H1 (cell line): ENCODE data around the gene PTK6. TPM values are rescaled to one million over a fixed set of nuclear protein-coding genes. Genes with fewer than 3 reads are reported as not detected.
A peak's percentile ranks its signal among the peaks of the same experiment; 100 is the strongest.

Experiments used
- CTCF ChIA-PET: fragments of 300-600 bp; sonication (Branson Sonifier 250); formaldehyde crosslinking; loops from one replicate; lab custom pipeline; 2021; ENCODE audit not compliant: partially characterized antibody; lab: Charles Lee
- POLR2A ChIA-PET: fragments of 300-600 bp; sonication (Branson Sonifier 250); formaldehyde crosslinking; loops from one replicate; lab custom pipeline; 2021; ENCODE audit warnings: inconsistent platforms; ENCODE audit not compliant: partially characterized antibody; lab: Charles Lee
- DNase-seq, 2 experiments: peaks; one replicate each; pipeline versions ENCODE4 v3.0.0 to v3.0.0-alpha.2; 2010 to 2022; ENCODE audit warnings: low spot score in 2 of 2, low read depth in 1 of 2, mixed read lengths in 1 of 2
- FAIRE-seq: peaks from 2 replicates; lab custom pipeline; 2011; peaks lifted over from hg19 to GRCh38; lab: Jason Lieb, UNC
- H2AFZ ChIP-seq: 2 replicates; pipeline ENCODE4 v1.8.1; 2012; ENCODE audit warnings: low read length, inconsistent platforms
- H2AK5ac ChIP-seq: 2 replicates; pipeline ENCODE4 v1.6.1; 2013; ENCODE audit warnings: low read depth, low read length
- H2BK120ac ChIP-seq: replicated peaks from 2 replicates; pipeline ENCODE3; 2013; ENCODE audit warnings: low read depth, low read length, inconsistent platforms
- H2BK12ac ChIP-seq: 2 replicates; pipeline ENCODE4 v1.6.1; 2013; ENCODE audit warnings: low read depth, low read length
- H2BK15ac ChIP-seq: 2 replicates; pipeline ENCODE4 v1.6.1; 2013; ENCODE audit warnings: low read length
- H2BK20ac ChIP-seq: 2 replicates; pipeline ENCODE4 v1.6.1; 2013; ENCODE audit warnings: low read length
- H2BK5ac ChIP-seq: 2 replicates; pipeline ENCODE4 v1.6.1; 2013; ENCODE audit warnings: low read depth, low read length
- H3K14ac ChIP-seq: 2 replicates; pipeline ENCODE4 v1.6.1; 2013; ENCODE audit warnings: inconsistent platforms; ENCODE audit not compliant: insufficient read length
- H3K18ac ChIP-seq: 2 replicates; pipeline ENCODE4 v1.6.1; 2013; ENCODE audit warnings: low read length; ENCODE audit errors: extremely low read depth
- H3K23ac ChIP-seq: 2 replicates; pipeline ENCODE4 v1.6.1; 2013; ENCODE audit warnings: inconsistent platforms; ENCODE audit not compliant: insufficient read length
- H3K23me2 ChIP-seq: 2 replicates; pipeline ENCODE4 v1.6.1; 2013; ENCODE audit warnings: low read depth, low read length
- H3K27ac ChIP-seq: 2 replicates; pipeline ENCODE4 v1.6.1; 2011; ENCODE audit warnings: low read depth, low read length, inconsistent platforms
- H3K27me3 ChIP-seq, 4 experiments: replicated peaks in 1 of 4; 1 replicate in 1 of 4; 2 replicates in 3 of 4; pipeline versions ENCODE4 v1.6.1 to v1.8.1; 2011 to 2013; ENCODE audit warnings: low read length in 3 of 4, mild to moderate bottlenecking in 3 of 4, inconsistent platforms in 2 of 4, mixed read lengths in 2 of 4, moderate library complexity in 1 of 4; ENCODE audit not compliant: control insufficient read depth in 3 of 4, insufficient read depth in 3 of 4; ENCODE audit errors: extremely low read depth in 1 of 4
- H3K36me3 ChIP-seq, 4 experiments: 2 replicates each; pipeline versions ENCODE4 v1.6.1 to v1.8.1; 2011 to 2013; ENCODE audit warnings: mild to moderate bottlenecking in 4 of 4, low read length in 3 of 4, moderate library complexity in 2 of 4, control low read depth in 1 of 4, inconsistent platforms in 1 of 4; ENCODE audit not compliant: insufficient read depth in 4 of 4, control insufficient read depth in 2 of 4
- H3K4ac ChIP-seq: replicated peaks from 2 replicates; pipeline ENCODE3; 2013; ENCODE audit warnings: low read length, low read depth, mixed read lengths, inconsistent platforms; ENCODE audit not compliant: insufficient read length
- H3K4me1 ChIP-seq, 4 experiments: replicated peaks in 1 of 4; 1 replicate in 1 of 4; 2 replicates in 3 of 4; pipeline versions ENCODE4 v1.6.1 to v1.8.1; 2011 to 2013; ENCODE audit warnings: low read length in 3 of 4, inconsistent platforms in 2 of 4, mixed read lengths in 1 of 4; ENCODE audit not compliant: insufficient read depth in 4 of 4, control insufficient read depth in 3 of 4
- H3K4me2 ChIP-seq, 2 experiments: 2 replicates each; pipeline versions ENCODE4 v1.6.1 to v1.8.1; 2011 to 2013; ENCODE audit warnings: low read depth in 2 of 2, low read length in 2 of 2, control low read depth in 1 of 2, inconsistent platforms in 1 of 2, mild to moderate bottlenecking in 1 of 2; ENCODE audit not compliant: insufficient read depth in 1 of 2
- H3K4me3 ChIP-seq, 4 experiments: fragments of 200-600, 300-600 bp in 1 of 4; sonication (generic), shearing (Covaris generic), sonication (Bioruptor Twin) in 1 of 4; 2 replicates each; pipeline versions ENCODE4 v1.5.1 to v1.8.1; 2011 to 2016; ENCODE audit warnings: low read length in 4 of 4, low read depth in 3 of 4, control low read depth in 2 of 4, inconsistent platforms in 2 of 4, mild to moderate bottlenecking in 2 of 4, mixed read lengths in 1 of 4, moderate library complexity in 1 of 4; ENCODE audit not compliant: insufficient read depth in 2 of 4; ENCODE audit errors: extremely low read depth in 1 of 4
- H3K56ac ChIP-seq: replicated peaks from 2 replicates; pipeline ENCODE3; 2013; ENCODE audit warnings: low read depth, mild to moderate bottlenecking, mixed read lengths, low read length, inconsistent platforms; ENCODE audit not compliant: insufficient read length
- H3K79me1 ChIP-seq: 2 replicates; pipeline ENCODE4 v1.6.1; 2013; ENCODE audit warnings: low read depth, low read length, control low read depth
- H3K79me2 ChIP-seq, 2 experiments: 2 replicates each; pipeline versions ENCODE4 v1.6.1 to v1.8.1; 2012 to 2013; ENCODE audit warnings: low read length in 2 of 2, mild to moderate bottlenecking in 2 of 2, inconsistent platforms in 1 of 2; ENCODE audit not compliant: insufficient read depth in 2 of 2, control insufficient read depth in 1 of 2
- H3K9ac ChIP-seq, 4 experiments: replicated peaks in 1 of 4; 1 replicate in 1 of 4; 2 replicates in 3 of 4; pipeline versions ENCODE4 v1.6.1 to v1.8.1; 2011 to 2013; ENCODE audit warnings: low read depth in 3 of 4, low read length in 3 of 4, control low read depth in 2 of 4, mild to moderate bottlenecking in 2 of 4, moderate library complexity in 2 of 4, inconsistent platforms in 1 of 4; ENCODE audit errors: extremely low read depth in 1 of 4
- H3K9me3 ChIP-seq, 2 experiments: 2 replicates each; pipeline versions ENCODE4 v1.6.1 to v1.8.1; 2012 to 2013; ENCODE audit warnings: mild to moderate bottlenecking in 2 of 2, moderate library complexity in 2 of 2, control low read depth in 1 of 2, inconsistent platforms in 1 of 2, low read depth in 1 of 2, low read length in 1 of 2, mixed read lengths in 1 of 2; ENCODE audit not compliant: insufficient read depth in 2 of 2
- H4K20me1 ChIP-seq, 2 experiments: replicated peaks in 1 of 2; 2 replicates each; pipeline versions ENCODE3 to v1.8.1; 2011 to 2013; ENCODE audit warnings: inconsistent platforms in 2 of 2, low read length in 2 of 2, mild to moderate bottlenecking in 1 of 2; ENCODE audit not compliant: insufficient read depth in 2 of 2, control insufficient read depth in 1 of 2
- H4K5ac ChIP-seq: 2 replicates; pipeline ENCODE4 v1.6.1; 2013; ENCODE audit warnings: low read length, low read depth, mixed read lengths, inconsistent platforms; ENCODE audit not compliant: insufficient read length
- H4K8ac ChIP-seq: 2 replicates; pipeline ENCODE4 v1.8.0; 2013; ENCODE audit warnings: mild to moderate bottlenecking, moderate library complexity, low read length, inconsistent platforms; ENCODE audit not compliant: insufficient read depth; ENCODE audit errors: extremely low read depth
- H4K91ac ChIP-seq: replicated peaks from 2 replicates; pipeline ENCODE3; 2013; ENCODE audit warnings: low read length, mixed read lengths, inconsistent platforms; ENCODE audit not compliant: insufficient read length
- ASH2L ChIP-seq: fragments of 200-600, 300-600 bp; sonication (generic); IDR thresholded peaks from one replicate; pipeline ENCODE4 v1.7.1; 2017; ENCODE audit warnings: low read length
- BCL11A ChIP-seq, 2 experiments: IDR thresholded peaks; one replicate each; pipeline ENCODE4 v1.6.1; 2011; ENCODE audit warnings: low read depth in 2 of 2, low read length in 2 of 2, mild to moderate bottlenecking in 2 of 2
- CBX8 ChIP-seq: fragments of 300-800, 300-1000 bp; sonication (generic); IDR thresholded peaks from 2 replicates; pipeline ENCODE4 v1.7.1; 2016; ENCODE audit warnings: low read depth, low read length, borderline replicate concordance
- EGR1 ChIP-seq: IDR thresholded peaks from 2 replicates; pipeline ENCODE4 v1.6.1; 2011; ENCODE audit warnings: low read depth, low read length, borderline replicate concordance
- KDM4A ChIP-seq: IDR thresholded peaks from one replicate; pipeline ENCODE4 v1.7.1; 2012; ENCODE audit warnings: low read depth, mild to moderate bottlenecking, moderate library complexity, low read length, inconsistent platforms; ENCODE audit not compliant: severe bottlenecking
- NANOG ChIP-seq: IDR thresholded peaks from 2 replicates; pipeline ENCODE4 v1.6.1; 2011; ENCODE audit warnings: low read length, low read depth, mild to moderate bottlenecking, inconsistent platforms; ENCODE audit not compliant: insufficient read depth, poor library complexity, severe bottlenecking
- SP2 ChIP-seq: IDR thresholded peaks from 2 replicates; pipeline ENCODE4 v1.6.1; 2012; ENCODE audit warnings: mild to moderate bottlenecking, low read length, inconsistent platforms
- WGBS, 2 experiments: shearing (Covaris generic) in 1 of 2; methylation state at CpG; one replicate each; pipeline versions ENCODE4 v1.1.6 to v1.1.7; 2013 to 2015; ENCODE audit warnings: low lambda C conversion rate in 2 of 2, mixed read lengths in 2 of 2, inconsistent platforms in 1 of 2, low coverage in 1 of 2, missing lambda C conversion rate in 1 of 2; ENCODE audit not compliant: insufficient replicate concordance in 2 of 2, insufficient coverage in 1 of 2, insufficient read length in 1 of 2; ENCODE audit errors: extremely low coverage in 1 of 2, missing lambda C conversion rate in 1 of 2; 5-methylcytosine and 5-hydroxymethylcytosine counted together
- polyA plus RNA-seq, 7 experiments: library from polyadenylated mRNA; depleted of rRNA in 3 of 7; stranded (reverse) in 5 of 7; unstranded in 2 of 7; fragments of >200 nt in 5 of 7; fragments of 200-250 nt in 2 of 7; gene quantifications; 1 replicate in 5 of 7; 2 replicates in 1 of 7; 4 replicates in 1 of 7; pipeline versions ENCODE4 v1.2.1 to v1.2.3, GENCODE V29; 2011 to 2013; ENCODE audit warnings: missing spikeins in 2 of 7, mixed read lengths in 2 of 7
- total RNA-seq: library from RNA; stranded (reverse); fragmentation: NEBNext Ultra II Directional; extraction: Animal tissue kit (Norgen Biotek cat#: 25700); gene quantifications from 2 replicates; pipeline ENCODE4 v1.2.1, GENCODE V29; 2021
- TF ChIP-seq, protein P1 (sequence below), 3 experiments: IDR thresholded peaks; 1 replicate in 2 of 3; 2 replicates in 1 of 3; pipeline versions ENCODE4 v1.5.1 to v1.6.1; 2011; ENCODE audit warnings: low read length in 3 of 3, mild to moderate bottlenecking in 3 of 3, inconsistent platforms in 2 of 3, low read depth in 1 of 3, moderate library complexity in 1 of 3; ENCODE audit not compliant: insufficient read depth in 1 of 3; ENCODE audit errors: control extremely low read depth in 1 of 3

PTK6 gene
- total and polyA plus RNA-seq, 2 of the 8 experiments (the other 6 are each of a cell fraction or from before 2014, with no cell fraction given): 0.12 to 0.19 TPM

DNA sequence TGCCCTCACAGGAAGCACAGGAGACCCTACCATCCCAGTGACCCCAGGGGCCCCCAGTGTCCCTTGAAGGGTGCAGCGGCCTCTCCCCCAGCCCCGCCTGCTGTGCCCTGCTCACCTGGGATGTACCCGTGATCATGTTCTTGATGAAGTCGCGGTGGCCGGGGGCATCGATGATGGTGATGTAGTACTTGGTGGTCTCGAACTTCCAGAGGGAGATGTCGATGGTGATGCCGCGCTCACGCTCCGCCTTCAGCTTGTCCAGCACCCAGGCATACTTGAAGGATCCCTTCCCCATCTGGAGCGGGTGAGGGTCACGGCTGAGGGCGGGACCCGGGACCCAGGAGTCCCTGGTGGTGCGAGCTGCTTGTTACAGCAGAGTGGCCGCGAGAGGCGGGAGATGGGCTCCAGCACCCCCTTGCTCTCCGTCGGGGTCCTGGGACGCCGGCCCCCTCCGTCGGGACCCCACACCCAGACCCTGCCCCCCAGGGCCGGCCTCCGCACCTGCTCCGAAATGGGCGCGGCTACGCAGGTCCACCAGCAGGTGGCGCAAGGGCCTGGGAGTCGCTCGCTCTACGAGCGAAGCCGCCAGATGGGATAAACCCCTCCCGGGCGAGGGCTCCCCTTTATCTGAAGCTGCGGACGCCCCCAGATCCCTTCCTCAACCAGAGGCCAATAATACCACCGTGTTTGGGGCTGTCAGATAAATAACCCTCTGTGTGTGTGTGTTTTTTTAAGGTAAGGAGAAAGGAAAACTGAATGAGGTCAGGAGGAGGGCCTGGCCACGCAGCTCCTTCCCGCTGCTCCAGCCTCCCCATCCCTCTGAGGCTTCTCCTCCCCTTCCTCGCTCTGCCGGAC is 41.2 kb downstream of the PTK6 start:
- no peak overlapping the region for H3K14ac ChIP-seq
- ChIA-PET POLR2A (interaction anchor here (0.8 to 2.4 kb wide), 9 partner anchors 9 to 162 kb away, joined by 3 to 22 read pairs (median 4); partner anchors contain the start of genes PPDPF and RTEL1), CTCF (interaction anchor here (0.8 to 3.4 kb wide), 40 partner anchors 9 to 411 kb away, joined by 3 to 39 read pairs (median 5); partner anchors contain the start of genes PPDPF, PTK6 and TPD52L2)
- H3K56ac ChIP-seq: no peak overlapping the region
- no peak overlapping the region; the same call in 1 of the 2 replicates for H4K8ac ChIP-seq
- peak overlapping the region; percentile 88; the same call in 1 of the 2 replicates for H2BK15ac ChIP-seq
- no peak overlapping the region for H4K91ac ChIP-seq
- H2BK20ac ChIP-seq: no peak overlapping the region
- no peaks in the 10 kb centered on the region for H3K79me1 ChIP-seq
- peaks cover 11 to 41% (median 35%) of the 10 kb centered on the region in 4 experiments for H3K27me3 ChIP-seq
- peak overlapping the region; percentile 48; the same call in 1 of the 2 replicates for H3K18ac ChIP-seq
- no peak overlapping the region for H4K5ac ChIP-seq
- H2AK5ac ChIP-seq: no peak overlapping the region
- H2BK120ac ChIP-seq: no peak overlapping the region
- peaks cover 0 to 11% of the 10 kb centered on the region in 2 experiments for H4K20me1 ChIP-seq
- no peak overlapping the region for H3K9ac ChIP-seq
- peak overlapping the region; percentile 1 to 64; a peak in 3 of 4 replicates for H3K4me2 ChIP-seq
- 32% methylated on average over 39 of the region's 48 CpGs; no CpG with 5 or more reads in 1 of the 2 experiments for WGBS, 2 experiments
- no peak overlapping the region for H2AFZ ChIP-seq
- H3K27ac ChIP-seq: no peak overlapping the region
- peak overlapping the region in 2 of 4 experiments; percentile 10 to 41; a peak in 4 of 8 replicates for H3K4me3 ChIP-seq
- H3K79me2 ChIP-seq: no peaks in the 10 kb centered on the region
- no peak overlapping the region for H3K4ac ChIP-seq
- DNase-seq (peak in 1 of 2 experiments; percentile 92), FAIRE-seq (no peak)
- peaks cover 18% of the 10 kb centered on the region; the same call in 1 of the 2 replicates for H3K23me2 ChIP-seq
- H3K9me3 ChIP-seq: no peaks in the 10 kb centered on the region
- H3K23ac ChIP-seq: no peak overlapping the region
- H3K4me1 ChIP-seq: peaks cover 0 to 23% (median 12%) of the 10 kb centered on the region in 4 experiments; a peak in 6 of 7 replicates
- peak overlapping the region; percentile 39; the same call in 1 of the 2 replicates for H2BK12ac ChIP-seq
- no peak overlapping the region for H2BK5ac ChIP-seq
- H3K36me3 ChIP-seq: peaks cover 0 to 8% (median 1%) of the 10 kb centered on the region in 4 experiments; a peak in 5 of 8 replicates
- TF ChIP-seq NANOG (peak; percentile 16), ASH2L (peak; percentile 55), CBX8 (no peak), KDM4A (no peak), BCL11A (IDR thresholded peaks at IDR 0.05; ENCODE audit: low read depth in 2 of 2, low read length in 2 of 2) (no peak), SP2 (no peak), EGR1 (no peak)
- TF ChIP-seq, protein P1, sequence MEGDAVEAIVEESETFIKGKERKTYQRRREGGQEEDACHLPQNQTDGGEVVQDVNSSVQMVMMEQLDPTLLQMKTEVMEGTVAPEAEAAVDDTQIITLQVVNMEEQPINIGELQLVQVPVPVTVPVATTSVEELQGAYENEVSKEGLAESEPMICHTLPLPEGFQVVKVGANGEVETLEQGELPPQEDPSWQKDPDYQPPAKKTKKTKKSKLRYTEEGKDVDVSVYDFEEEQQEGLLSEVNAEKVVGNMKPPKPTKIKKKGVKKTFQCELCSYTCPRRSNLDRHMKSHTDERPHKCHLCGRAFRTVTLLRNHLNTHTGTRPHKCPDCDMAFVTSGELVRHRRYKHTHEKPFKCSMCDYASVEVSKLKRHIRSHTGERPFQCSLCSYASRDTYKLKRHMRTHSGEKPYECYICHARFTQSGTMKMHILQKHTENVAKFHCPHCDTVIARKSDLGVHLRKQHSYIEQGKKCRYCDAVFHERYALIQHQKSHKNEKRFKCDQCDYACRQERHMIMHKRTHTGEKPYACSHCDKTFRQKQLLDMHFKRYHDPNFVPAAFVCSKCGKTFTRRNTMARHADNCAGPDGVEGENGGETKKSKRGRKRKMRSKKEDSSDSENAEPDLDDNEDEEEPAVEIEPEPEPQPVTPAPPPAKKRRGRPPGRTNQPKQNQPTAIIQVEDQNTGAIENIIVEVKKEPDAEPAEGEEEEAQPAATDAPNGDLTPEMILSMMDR (IDR thresholded peaks at IDR 0.05; ENCODE audit: control extremely low read depth in 1 of 3, insufficient read depth in 1 of 3, low read depth in 1 of 3, low read length in 3 of 3): peak; percentile 83 to 88 (median 87)
